CD14-positive monocyte (primary cell): ENCODE measurements around the gene MAP2. TPM values are rescaled to one million over a fixed set of nuclear protein-coding genes. Genes with fewer than 3 reads are reported as not detected.
A peak's percentile ranks its signal among the peaks of the same experiment; 100 is the strongest.

Experiments used
- DNase-seq, 3 donors: peaks; one replicate each; pipeline ENCODE4 v3.0.0-alpha.2; 2011 to 2022
- H2AFZ ChIP-seq: 2 replicates; pipeline ENCODE4 v1.6.0; 2012; ENCODE audit warnings: mild to moderate bottlenecking, low read depth, low read length, inconsistent platforms; ENCODE audit not compliant: insufficient read depth, poor library complexity, severe bottlenecking
- H3K27ac ChIP-seq, 2 donors: 1 replicate in 1 of 2; 2 replicates in 1 of 2; pipeline ENCODE4 v1.5.1; 2012 to 2013; ENCODE audit warnings: low read length in 2 of 2, control low read depth in 1 of 2, inconsistent platforms in 1 of 2, low read depth in 1 of 2, mild to moderate bottlenecking in 1 of 2
- H3K27me3 ChIP-seq, 2 donors: one replicate each; pipeline versions ENCODE4 v1.6.0 to v1.6.1; 2011 to 2013; ENCODE audit warnings: low read length in 2 of 2; ENCODE audit not compliant: control insufficient read depth in 2 of 2, insufficient read depth in 2 of 2
- H3K36me3 ChIP-seq, 2 donors: replicated peaks in 1 of 2; 1 replicate in 1 of 2; 2 replicates in 1 of 2; pipeline versions ENCODE4 v1.5.1 to v1.6.1; 2012 to 2013; ENCODE audit warnings: low read length in 2 of 2, control low read depth in 1 of 2, inconsistent platforms in 1 of 2, mild to moderate bottlenecking in 1 of 2; ENCODE audit not compliant: insufficient read depth in 2 of 2, control insufficient read depth in 1 of 2
- H3K4me1 ChIP-seq, 2 donors: 1 replicate in 1 of 2; 2 replicates in 1 of 2; pipeline versions ENCODE4 v1.5.1 to v1.6.1; 2012 to 2013; ENCODE audit warnings: low read length in 2 of 2, control low read depth in 1 of 2, inconsistent platforms in 1 of 2, mild to moderate bottlenecking in 1 of 2, moderate library complexity in 1 of 2; ENCODE audit not compliant: insufficient read depth in 2 of 2, control insufficient read depth in 1 of 2
- H3K4me2 ChIP-seq: replicated peaks from 2 replicates; pipeline ENCODE3; 2012; ENCODE audit warnings: low read length, moderate library complexity, mild to moderate bottlenecking; ENCODE audit not compliant: poor library complexity, severe bottlenecking; ENCODE audit errors: extremely low read depth
- H3K4me3 ChIP-seq, 3 experiments: fragments of 200-600 bp in 1 of 3; sonication (generic) in 1 of 3; replicated peaks in 1 of 3; 1 replicate in 2 of 3; 2 replicates in 1 of 3; pipeline ENCODE4 v1.5.1; 2011 to 2013; ENCODE audit warnings: low read length in 3 of 3, mild to moderate bottlenecking in 3 of 3, control low read depth in 2 of 3, low read depth in 2 of 3, inconsistent platforms in 1 of 3, moderate library complexity in 1 of 3
- H3K79me2 ChIP-seq: 2 replicates; pipeline ENCODE4 v1.6.0; 2012; ENCODE audit warnings: mild to moderate bottlenecking, control low read depth, inconsistent platforms, low read length, moderate library complexity; ENCODE audit not compliant: insufficient read depth
- H3K9ac ChIP-seq: 2 replicates; pipeline ENCODE4 v1.6.0; 2017; ENCODE audit warnings: low read length, mild to moderate bottlenecking; ENCODE audit not compliant: insufficient read depth, poor library complexity, severe bottlenecking
- H3K9me3 ChIP-seq, 2 donors: replicated peaks in 1 of 2; 1 replicate in 1 of 2; 2 replicates in 1 of 2; pipeline versions ENCODE4 v1.5.1 to v1.6.1; 2012 to 2013; ENCODE audit warnings: low read length in 2 of 2, control low read depth in 1 of 2; ENCODE audit not compliant: control insufficient read depth in 1 of 2, insufficient read depth in 1 of 2
- H4K20me1 ChIP-seq: 2 replicates; pipeline ENCODE4 v1.6.0; 2012; ENCODE audit warnings: mild to moderate bottlenecking, low read length, control low read depth, moderate library complexity; ENCODE audit not compliant: insufficient read depth
- H3K27ac Mint-ChIP-seq, 7 donors: one replicate each; pipeline ENCODE4 v1.8.0; 2020; ENCODE audit warnings: mild to moderate bottlenecking in 7 of 7, mixed read lengths in 7 of 7, moderate library complexity in 6 of 7, inconsistent platforms in 2 of 7
- H3K27me3 Mint-ChIP-seq, 3 donors: one replicate each; pipeline ENCODE4 v1.8.0; 2021 to 2022; ENCODE audit warnings: low read depth in 3 of 3, mild to moderate bottlenecking in 3 of 3, mixed read lengths in 3 of 3, moderate library complexity in 3 of 3, inconsistent platforms in 1 of 3
- H3K36me3 Mint-ChIP-seq, 2 donors: one replicate each; pipeline ENCODE4 v1.8.0; 2020; ENCODE audit warnings: mixed read lengths in 2 of 2, inconsistent platforms in 1 of 2, mild to moderate bottlenecking in 1 of 2
- H3K4me1 Mint-ChIP-seq: one replicate; pipeline ENCODE4 v1.8.0; 2020; ENCODE audit warnings: mild to moderate bottlenecking, mixed read lengths
- H3K4me3 Mint-ChIP-seq, 2 donors: one replicate each; pipeline ENCODE4 v1.8.0; 2020; ENCODE audit warnings: mild to moderate bottlenecking in 2 of 2, mixed read lengths in 2 of 2, moderate library complexity in 1 of 2
- H3K9me3 Mint-ChIP-seq, 7 donors: one replicate each; pipeline ENCODE4 v1.8.0; 2020 to 2022; ENCODE audit warnings: mixed read lengths in 7 of 7, mild to moderate bottlenecking in 6 of 7, moderate library complexity in 6 of 7, inconsistent platforms in 2 of 7
- WGBS: methylation state at CpG from one replicate; pipeline ENCODE4 v1.1.5; 2013; ENCODE audit warnings: missing lambda C conversion rate; ENCODE audit not compliant: insufficient coverage; 5-methylcytosine and 5-hydroxymethylcytosine counted together
- intact Hi-C, 2 donors: fragments of 100-400 bp; cut with micrococcal nuclease; formaldehyde crosslinking; loops; one replicate each; pipeline versions ENCODE4 v1.15.0 to v1.15.1; 2023
- polyA plus RNA-seq, 3 donors: library from polyadenylated mRNA; depleted of rRNA in 1 of 3; unstranded in 2 of 3; stranded (reverse) in 1 of 3; fragments of 300-500 nt in 2 of 3; fragments of >200 nt in 1 of 3; fragmentation: Illumina TruSeq in 2 of 3; gene quantifications; 1 replicate in 2 of 3; 2 replicates in 1 of 3; pipeline ENCODE4 v1.2.3, GENCODE V29; 2012 to 2021
- TF ChIP-seq, protein P1 (sequence below): fragments of 200-600 bp; IDR thresholded peaks from one replicate; pipeline ENCODE4 v1.8.0; 2022; ENCODE audit warnings: antibody characterized with exemption, mild to moderate bottlenecking

Gene MAP2
- polyA plus RNA-seq, 3 donors = not detected

DNA sequence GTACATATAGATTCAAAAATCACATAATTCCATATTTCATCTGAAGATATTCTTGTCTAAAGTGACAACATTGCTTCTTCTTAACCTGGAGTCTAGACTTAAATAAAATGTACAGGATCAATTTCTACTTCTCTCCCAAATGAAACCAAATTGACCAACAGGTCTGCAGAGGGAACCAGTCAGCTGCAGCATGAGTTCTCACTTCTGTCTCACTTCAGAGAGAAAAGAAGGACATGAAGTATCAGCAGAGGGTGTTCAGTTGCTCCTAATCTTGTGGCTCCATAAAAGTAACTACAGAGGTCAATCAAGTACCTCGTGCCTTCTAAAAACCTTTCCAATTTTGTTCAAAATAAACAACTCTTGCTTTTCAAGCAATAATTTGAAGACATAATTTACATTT, 47.2 kb upstream of the MAP2 start:
- no peak overlapping the region for H2AFZ ChIP-seq
- DNase-seq = no peak
- H3K79me2 ChIP-seq = no peaks in the 10 kb centered on the region
- Mint-ChIP-seq H3K9me3 (peaks cover 8 to 47% (median 25%) of the 10 kb centered on the region in 7 donors), H3K4me1 (peaks cover 10% of the 10 kb centered on the region), H3K27ac (no peak overlapping the region), H3K36me3 (no peaks in the 10 kb centered on the region), H3K4me3 (no peak overlapping the region), H3K27me3 (peaks cover 5 to 11% (median 9%) of the 10 kb centered on the region in 3 donors)
- no peak overlapping the region for H3K9ac ChIP-seq
- H3K27ac ChIP-seq = no peak overlapping the region
- H3K4me3 ChIP-seq = no peak overlapping the region
- H3K27me3 ChIP-seq = peaks cover 2% of the 10 kb centered on the region in 2 donors
- H3K36me3 ChIP-seq = no peaks in the 10 kb centered on the region
- peaks cover 8 to 43% of the 10 kb centered on the region in 2 donors for H3K9me3 ChIP-seq
- intact Hi-C loops = no loop called here
- no CpG with 5 or more reads among the region's 1 CpG for WGBS
- TF ChIP-seq, protein P1, sequence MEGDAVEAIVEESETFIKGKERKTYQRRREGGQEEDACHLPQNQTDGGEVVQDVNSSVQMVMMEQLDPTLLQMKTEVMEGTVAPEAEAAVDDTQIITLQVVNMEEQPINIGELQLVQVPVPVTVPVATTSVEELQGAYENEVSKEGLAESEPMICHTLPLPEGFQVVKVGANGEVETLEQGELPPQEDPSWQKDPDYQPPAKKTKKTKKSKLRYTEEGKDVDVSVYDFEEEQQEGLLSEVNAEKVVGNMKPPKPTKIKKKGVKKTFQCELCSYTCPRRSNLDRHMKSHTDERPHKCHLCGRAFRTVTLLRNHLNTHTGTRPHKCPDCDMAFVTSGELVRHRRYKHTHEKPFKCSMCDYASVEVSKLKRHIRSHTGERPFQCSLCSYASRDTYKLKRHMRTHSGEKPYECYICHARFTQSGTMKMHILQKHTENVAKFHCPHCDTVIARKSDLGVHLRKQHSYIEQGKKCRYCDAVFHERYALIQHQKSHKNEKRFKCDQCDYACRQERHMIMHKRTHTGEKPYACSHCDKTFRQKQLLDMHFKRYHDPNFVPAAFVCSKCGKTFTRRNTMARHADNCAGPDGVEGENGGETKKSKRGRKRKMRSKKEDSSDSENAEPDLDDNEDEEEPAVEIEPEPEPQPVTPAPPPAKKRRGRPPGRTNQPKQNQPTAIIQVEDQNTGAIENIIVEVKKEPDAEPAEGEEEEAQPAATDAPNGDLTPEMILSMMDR = no peak
- no peaks in the 10 kb centered on the region for H4K20me1 ChIP-seq
- H3K4me1 ChIP-seq = peaks cover 7 to 14% of the 10 kb centered on the region in 2 donors
- H3K4me2 ChIP-seq = no peak overlapping the region

DNA sequence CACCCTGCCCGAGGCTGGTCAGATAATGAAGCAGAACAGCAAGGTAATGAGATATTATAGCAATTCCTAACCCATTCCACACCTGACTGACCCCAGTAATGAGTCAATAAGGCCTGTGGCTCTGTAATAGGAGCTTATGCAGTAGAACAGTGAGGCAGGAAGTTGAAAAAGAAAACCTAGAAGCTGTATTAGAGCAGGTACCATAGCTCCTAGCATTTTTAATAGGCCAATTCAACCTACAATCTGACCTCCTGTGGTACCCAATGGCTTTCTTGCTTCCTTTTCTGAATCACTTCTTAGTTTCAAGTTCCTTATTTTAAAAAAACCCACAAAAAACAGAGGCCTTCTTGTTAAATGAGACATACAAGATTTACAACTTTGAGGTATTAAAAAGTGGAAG, 43.6 kb upstream of the MAP2 start:
- Mint-ChIP-seq H3K27me3 (peaks cover 6 to 16% (median 8%) of the 10 kb centered on the region in 3 donors), H3K4me3 (no peak overlapping the region), H3K36me3 (no peaks in the 10 kb centered on the region), H3K9me3 (peaks cover 0 to 21% (median 17%) of the 10 kb centered on the region in 7 donors), H3K4me1 (peaks cover 16% of the 10 kb centered on the region), H3K27ac (peak overlapping the region in 2 of 7 donors; percentile 6 to 70)
- no CpG with 5 or more reads among the region's 1 CpG for WGBS
- Histone ChIP-seq H2AFZ (no peak overlapping the region), H3K4me3 (no peak overlapping the region), H3K36me3 (no peaks in the 10 kb centered on the region), H3K4me1 (peaks cover 7 to 24% of the 10 kb centered on the region in 2 donors), H3K9ac (no peak overlapping the region), H3K4me2 (no peak overlapping the region), H3K79me2 (no peaks in the 10 kb centered on the region), H3K27me3 (peaks cover 6 to 11% of the 10 kb centered on the region in 2 donors), H3K27ac (no peak overlapping the region), H3K9me3 (peaks cover 8 to 35% of the 10 kb centered on the region in 2 donors), H4K20me1 (no peaks in the 10 kb centered on the region)
- TF ChIP-seq, protein P1 = no peak
- peak; percentile 2 to 12 (median 6) for DNase-seq
- intact Hi-C loops = no loop called here
